ENCODE measurements around the gene TMEM63B. TPM values are rescaled to one million over a fixed set of nuclear protein-coding genes. Genes with fewer than 3 reads are reported as not detected.
"Not testable (repeated sequence)": the region's sequence is repeated elsewhere in the genome, so short reads cannot be mapped to it uniquely, and the experiment has no call there.

TMEM63B gene
- total RNA-seq, 1 donor from 2014 or later, result 51.2 TPM

GRCh38 chr6:44192428-44193041 lies 65.2 kb downstream of the TMEM63B start:
- no peak for TF ChIP-seq CTCF (conservative IDR thresholded peaks at IDR 0.05)
- Mint-ChIP-seq H3K36me3 (ENCODE audit: low read depth) (no peaks in the 10 kb centered on the region), H3K27ac (ENCODE audit: unreplicated experiment) (no peak overlapping the region), H3K9me3 (no peaks in the 10 kb centered on the region), H3K4me3 (no peak overlapping the region), H3K4me1 (peaks cover 7% of the 10 kb centered on the region), H3K27me3 (ENCODE audit: low read depth) (peaks cover 3% of the 10 kb centered on the region)
- no peak for DNase-seq (ENCODE audit: low read depth, low spot score)

GRCh38 chr6:44193307-44193910 lies 66.1 kb downstream of the TMEM63B start:
- no peaks in the 10 kb centered on the region for H3K36me3 Mint-ChIP-seq (ENCODE audit: low read depth)
- H3K27me3 Mint-ChIP-seq (ENCODE audit: low read depth), result peaks cover 3% of the 10 kb centered on the region
- peaks cover 7% of the 10 kb centered on the region for H3K4me1 Mint-ChIP-seq
- DNase-seq (ENCODE audit: low read depth, low spot score), result no peak
- no peak for TF ChIP-seq CTCF (conservative IDR thresholded peaks at IDR 0.05)
- H3K9me3 Mint-ChIP-seq, result no peaks in the 10 kb centered on the region
- H3K4me3 Mint-ChIP-seq, result no peak overlapping the region
- no peak overlapping the region for H3K27ac Mint-ChIP-seq (ENCODE audit: unreplicated experiment)

- H3K27me3 Mint-ChIP-seq (ENCODE audit: low read depth), result peaks cover 3% of the 10 kb centered on the region
- H3K27ac Mint-ChIP-seq (ENCODE audit: unreplicated experiment), result no peak overlapping the region
- H3K4me1 Mint-ChIP-seq, result peaks cover 7% of the 10 kb centered on the region
- TF ChIP-seq CTCF (conservative IDR thresholded peaks at IDR 0.05), result no peak
- no peaks in the 10 kb centered on the region for H3K36me3 Mint-ChIP-seq (ENCODE audit: low read depth)
- H3K9me3 Mint-ChIP-seq, result no peaks in the 10 kb centered on the region
- no peak for DNase-seq (ENCODE audit: low read depth, low spot score)
- no peak overlapping the region for H3K4me3 Mint-ChIP-seq
Observed at GRCh38 chr6:44194326-44194725, 67.0 kb downstream of the TMEM63B start.

- not testable (repeated sequence) for H3K36me3 Mint-ChIP-seq (ENCODE audit: low read depth); DNase-seq (ENCODE audit: low read depth, low spot score); H3K27me3 Mint-ChIP-seq (ENCODE audit: low read depth); H3K9me3 Mint-ChIP-seq; H3K27ac Mint-ChIP-seq (ENCODE audit: unreplicated experiment); H3K4me3 Mint-ChIP-seq
- peaks cover 17% of the 10 kb centered on the region for H3K4me1 Mint-ChIP-seq
Observed at GRCh38 chr6:44196351-44196750, 69.0 kb downstream of the TMEM63B start.

GRCh38 chr6:44198684-44199083 lies 71.3 kb downstream of the TMEM63B start:
- no peaks in the 10 kb centered on the region for H3K9me3 Mint-ChIP-seq
- no peak overlapping the region for H3K27ac Mint-ChIP-seq (ENCODE audit: unreplicated experiment)
- H3K4me1 Mint-ChIP-seq, result peaks cover 19% of the 10 kb centered on the region
- no peaks in the 10 kb centered on the region for H3K36me3 Mint-ChIP-seq (ENCODE audit: low read depth)
- peaks cover 3% of the 10 kb centered on the region for H3K27me3 Mint-ChIP-seq (ENCODE audit: low read depth)
- H3K4me3 Mint-ChIP-seq, result no peak overlapping the region
- no peak for DNase-seq (ENCODE audit: low read depth, low spot score)
- TF ChIP-seq CTCF (conservative IDR thresholded peaks at IDR 0.05), result no peak

GRCh38 chr6:44199883-44200282 lies 72.5 kb downstream of the TMEM63B start:
- peaks cover 3% of the 10 kb centered on the region for H3K27me3 Mint-ChIP-seq (ENCODE audit: low read depth)
- DNase-seq (ENCODE audit: low read depth, low spot score), result no peak
- no peaks in the 10 kb centered on the region for H3K36me3 Mint-ChIP-seq (ENCODE audit: low read depth)
- H3K27ac Mint-ChIP-seq (ENCODE audit: unreplicated experiment), result no peak overlapping the region
- H3K4me3 Mint-ChIP-seq, result no peak overlapping the region
- no peak for TF ChIP-seq CTCF (conservative IDR thresholded peaks at IDR 0.05)
- H3K9me3 Mint-ChIP-seq, result no peaks in the 10 kb centered on the region
- H3K4me1 Mint-ChIP-seq, result peaks cover 19% of the 10 kb centered on the region
